Measurements from ENCODE around the gene GCNT2. TPM values are rescaled to one million over a fixed set of nuclear protein-coding genes. Genes with fewer than 3 reads are reported as not detected.

GCNT2 gene
- total RNA-seq, 1 experiment from 2014 or later: 0.28 TPM

DNA sequence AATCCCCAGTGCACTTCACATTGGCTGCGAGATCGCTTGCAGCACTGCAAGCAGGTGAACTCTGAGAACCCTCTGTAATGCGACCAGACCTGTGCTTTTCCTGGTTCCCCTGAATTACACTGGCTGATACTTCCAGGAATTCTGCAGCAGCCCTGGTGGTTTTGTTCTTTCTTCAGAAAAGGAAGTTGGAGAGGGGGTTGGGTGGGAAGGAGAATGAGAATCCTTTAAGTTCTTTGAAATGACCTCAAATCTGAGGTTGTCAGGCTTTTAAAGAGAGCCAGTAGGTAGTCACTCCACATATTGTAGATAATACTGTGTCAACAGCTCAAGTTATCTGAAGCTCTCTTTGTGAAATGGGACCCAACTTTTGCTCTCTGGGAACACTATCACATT, 62.4 kb downstream of the GCNT2 start:
- POLR2A ChIA-PET (ENCODE audit: low non-redundant PET): no interaction called here
- TF ChIP-seq, protein P1, sequence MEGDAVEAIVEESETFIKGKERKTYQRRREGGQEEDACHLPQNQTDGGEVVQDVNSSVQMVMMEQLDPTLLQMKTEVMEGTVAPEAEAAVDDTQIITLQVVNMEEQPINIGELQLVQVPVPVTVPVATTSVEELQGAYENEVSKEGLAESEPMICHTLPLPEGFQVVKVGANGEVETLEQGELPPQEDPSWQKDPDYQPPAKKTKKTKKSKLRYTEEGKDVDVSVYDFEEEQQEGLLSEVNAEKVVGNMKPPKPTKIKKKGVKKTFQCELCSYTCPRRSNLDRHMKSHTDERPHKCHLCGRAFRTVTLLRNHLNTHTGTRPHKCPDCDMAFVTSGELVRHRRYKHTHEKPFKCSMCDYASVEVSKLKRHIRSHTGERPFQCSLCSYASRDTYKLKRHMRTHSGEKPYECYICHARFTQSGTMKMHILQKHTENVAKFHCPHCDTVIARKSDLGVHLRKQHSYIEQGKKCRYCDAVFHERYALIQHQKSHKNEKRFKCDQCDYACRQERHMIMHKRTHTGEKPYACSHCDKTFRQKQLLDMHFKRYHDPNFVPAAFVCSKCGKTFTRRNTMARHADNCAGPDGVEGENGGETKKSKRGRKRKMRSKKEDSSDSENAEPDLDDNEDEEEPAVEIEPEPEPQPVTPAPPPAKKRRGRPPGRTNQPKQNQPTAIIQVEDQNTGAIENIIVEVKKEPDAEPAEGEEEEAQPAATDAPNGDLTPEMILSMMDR (conservative IDR thresholded peaks at IDR 0.05; ENCODE audit: low read depth, low read length): no peak
- Histone ChIP-seq H3K4me3 (ENCODE audit: low read depth, low read length, poor library complexity, severe bottlenecking) (no peak overlapping the region), H3K27me3 (replicated peaks; ENCODE audit: insufficient read depth, low read depth, low read length, poor library complexity) (no peaks in the 10 kb centered on the region), H3K27ac (ENCODE audit: low read depth, low read length, poor library complexity, severe bottlenecking) (no peak overlapping the region), H3K36me3 (ENCODE audit: insufficient read depth, low read length, poor library complexity, severe bottlenecking) (no peaks in the 10 kb centered on the region), H3K4me1 (ENCODE audit: insufficient read depth, low read length, poor library complexity, severe bottlenecking) (peaks cover 6% of the 10 kb centered on the region), H3K9me3 (ENCODE audit: low read depth, low read length, poor library complexity, severe bottlenecking) (no peaks in the 10 kb centered on the region)
- no peak for DNase-seq (ENCODE audit: low spot score)
- CTCF ChIA-PET: no interaction called here
- BruUV-seq (replicated peaks): no TSS peak
- intact Hi-C loops (cut with micrococcal nuclease; ENCODE audit: unreplicated experiment): no loop called here

DNA sequence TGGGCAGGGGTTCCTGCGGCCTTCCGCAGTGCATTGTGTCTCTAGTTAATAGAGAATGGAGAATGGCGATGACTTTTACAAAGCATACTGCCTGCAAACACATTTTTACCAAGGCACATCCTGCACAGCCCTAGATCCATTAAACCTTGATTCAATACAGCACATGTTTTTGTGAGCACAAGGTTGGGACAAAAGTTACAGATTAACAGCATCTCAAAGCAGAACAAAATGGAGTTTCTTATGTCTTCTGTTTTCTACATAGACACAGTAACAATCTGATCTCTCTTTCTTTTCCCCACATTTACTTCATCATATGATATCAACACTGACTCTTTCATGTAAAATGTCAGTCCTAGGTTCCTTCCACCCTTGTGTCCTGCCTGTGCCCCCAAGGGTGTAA, 63.5 kb downstream of the GCNT2 start:
- TF ChIP-seq, protein P1 (conservative IDR thresholded peaks at IDR 0.05; ENCODE audit: low read depth, low read length): no peak
- no peak for TF ChIP-seq EZH2 (IDR thresholded peaks at IDR 0.05; ENCODE audit: borderline replicate concordance, low read depth, low read length, poor library complexity, severe bottlenecking)
- ChIA-PET CTCF (no interaction called here), POLR2A (ENCODE audit: low non-redundant PET) (no interaction called here)
- BruUV-seq (replicated peaks): no TSS peak
- H3K27me3 ChIP-seq (replicated peaks; ENCODE audit: insufficient read depth, low read depth, low read length, poor library complexity): no peaks in the 10 kb centered on the region
- DNase-seq (ENCODE audit: low spot score): no peak
- H3K27ac ChIP-seq (ENCODE audit: low read depth, low read length, poor library complexity, severe bottlenecking): no peak overlapping the region
- no peak overlapping the region for H3K4me3 ChIP-seq (ENCODE audit: low read depth, low read length, poor library complexity, severe bottlenecking)
- no peaks in the 10 kb centered on the region for H3K36me3 ChIP-seq (ENCODE audit: insufficient read depth, low read length, poor library complexity, severe bottlenecking)
- intact Hi-C loops (cut with micrococcal nuclease; ENCODE audit: unreplicated experiment): no loop called here
- no peaks in the 10 kb centered on the region for H3K9me3 ChIP-seq (ENCODE audit: low read depth, low read length, poor library complexity, severe bottlenecking)
- H3K4me1 ChIP-seq (ENCODE audit: insufficient read depth, low read length, poor library complexity, severe bottlenecking): peaks cover 6% of the 10 kb centered on the region

DNA sequence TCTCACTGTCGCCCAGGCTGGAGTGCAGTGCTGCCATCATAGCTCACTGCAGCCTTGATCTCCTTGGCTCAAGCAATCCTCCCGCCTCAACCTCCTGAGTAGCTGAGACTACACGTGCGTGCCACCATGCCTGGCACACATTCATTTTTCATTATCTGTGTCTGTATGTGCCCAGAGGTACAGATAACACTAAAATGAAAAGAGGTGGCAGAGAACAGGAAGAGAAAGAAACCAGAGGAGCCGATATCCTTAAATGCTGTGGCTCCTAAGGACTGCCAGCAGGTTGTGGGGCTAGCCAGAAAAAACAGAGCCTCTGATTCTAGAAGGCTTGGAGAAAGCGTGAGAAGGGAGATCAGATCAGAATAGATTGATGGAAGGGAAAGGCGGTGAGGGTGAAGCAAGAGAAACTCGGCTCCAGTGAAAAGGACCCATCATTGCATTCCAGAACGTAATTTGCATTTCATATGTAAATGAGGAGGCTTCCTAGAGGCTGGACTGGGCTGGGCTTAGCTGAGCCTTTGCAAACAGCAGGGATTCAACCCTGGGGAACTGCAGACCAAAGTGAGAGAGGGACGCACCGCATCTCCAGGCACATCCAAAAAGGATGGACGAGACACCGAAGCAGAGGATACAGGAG, 64.2 kb downstream of the GCNT2 start:
- no peaks in the 10 kb centered on the region for H3K36me3 ChIP-seq (ENCODE audit: insufficient read depth, low read length, poor library complexity, severe bottlenecking)
- DNase-seq (ENCODE audit: low spot score): peak; percentile 39
- no peak overlapping the region for H3K4me3 ChIP-seq (ENCODE audit: low read depth, low read length, poor library complexity, severe bottlenecking)
- intact Hi-C loops (cut with micrococcal nuclease; ENCODE audit: unreplicated experiment): no loop called here
- H3K27me3 ChIP-seq (replicated peaks; ENCODE audit: insufficient read depth, low read depth, low read length, poor library complexity): no peaks in the 10 kb centered on the region
- TF ChIP-seq, protein P1 (conservative IDR thresholded peaks at IDR 0.05; ENCODE audit: low read depth, low read length): no peak
- no peak overlapping the region for H3K27ac ChIP-seq (ENCODE audit: low read depth, low read length, poor library complexity, severe bottlenecking)
- H3K9me3 ChIP-seq (ENCODE audit: low read depth, low read length, poor library complexity, severe bottlenecking): no peaks in the 10 kb centered on the region
- BruUV-seq (replicated peaks): no TSS peak
- peaks cover 6% of the 10 kb centered on the region for H3K4me1 ChIP-seq (ENCODE audit: insufficient read depth, low read length, poor library complexity, severe bottlenecking)
- ChIA-PET CTCF (no interaction called here), POLR2A (ENCODE audit: low non-redundant PET) (no interaction called here)
